Vagina (tissue), 2 donors: ENCODE measurements around the gene ISG20L2.

Source experiments
- POLR2A ChIP-seq, 2 donors: fragments of 450-650 bp; IDR thresholded peaks; one replicate each; pipeline ENCODE4 v1.6.1; 2017; ENCODE audit warnings: antibody characterized with exemption in 2 of 2, mild to moderate bottlenecking in 2 of 2, moderate library complexity in 2 of 2
- POLR2AphosphoS5 ChIP-seq, 2 donors: sonication (generic); formaldehyde crosslinking; IDR thresholded peaks; one replicate each; pipeline ENCODE4 v1.9.0; 2017; ENCODE audit warnings: antibody characterized with exemption in 2 of 2, mild to moderate bottlenecking in 2 of 2, low read depth in 1 of 2; ENCODE audit not compliant: insufficient read depth in 1 of 2
- TF ChIP-seq, protein P1 (sequence below), 3 experiments: fragments of 450-650 bp in 2 of 3; fragments of 200-600 bp in 1 of 3; sonication (generic) in 1 of 3; IDR thresholded peaks; one replicate each; pipeline ENCODE4 v1.5.1; 2017 to 2019; ENCODE audit warnings: antibody characterized with exemption in 3 of 3, mild to moderate bottlenecking in 2 of 3, moderate library complexity in 2 of 3

DNA sequence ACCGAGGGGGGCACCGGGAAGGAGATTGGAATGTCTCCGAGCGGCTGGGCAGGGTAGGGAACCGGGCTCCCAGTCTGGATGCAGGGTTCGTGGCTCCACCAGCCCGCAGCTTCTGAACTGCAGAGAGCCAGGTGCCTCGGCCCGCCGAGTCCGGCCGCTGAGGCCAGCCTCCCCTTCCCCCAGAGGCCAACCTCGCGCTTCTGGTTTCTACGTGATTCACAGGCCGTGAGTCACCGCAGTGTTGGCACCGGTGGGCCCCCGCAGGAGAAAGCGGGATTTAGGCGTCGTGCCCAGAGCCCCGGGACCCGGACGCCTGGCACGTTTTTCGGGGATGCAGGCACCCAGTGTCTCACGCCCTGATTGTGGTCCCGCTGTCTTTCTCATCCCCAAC lies 23.6 kb downstream of the ISG20L2 start:
- TF ChIP-seq, protein P1, sequence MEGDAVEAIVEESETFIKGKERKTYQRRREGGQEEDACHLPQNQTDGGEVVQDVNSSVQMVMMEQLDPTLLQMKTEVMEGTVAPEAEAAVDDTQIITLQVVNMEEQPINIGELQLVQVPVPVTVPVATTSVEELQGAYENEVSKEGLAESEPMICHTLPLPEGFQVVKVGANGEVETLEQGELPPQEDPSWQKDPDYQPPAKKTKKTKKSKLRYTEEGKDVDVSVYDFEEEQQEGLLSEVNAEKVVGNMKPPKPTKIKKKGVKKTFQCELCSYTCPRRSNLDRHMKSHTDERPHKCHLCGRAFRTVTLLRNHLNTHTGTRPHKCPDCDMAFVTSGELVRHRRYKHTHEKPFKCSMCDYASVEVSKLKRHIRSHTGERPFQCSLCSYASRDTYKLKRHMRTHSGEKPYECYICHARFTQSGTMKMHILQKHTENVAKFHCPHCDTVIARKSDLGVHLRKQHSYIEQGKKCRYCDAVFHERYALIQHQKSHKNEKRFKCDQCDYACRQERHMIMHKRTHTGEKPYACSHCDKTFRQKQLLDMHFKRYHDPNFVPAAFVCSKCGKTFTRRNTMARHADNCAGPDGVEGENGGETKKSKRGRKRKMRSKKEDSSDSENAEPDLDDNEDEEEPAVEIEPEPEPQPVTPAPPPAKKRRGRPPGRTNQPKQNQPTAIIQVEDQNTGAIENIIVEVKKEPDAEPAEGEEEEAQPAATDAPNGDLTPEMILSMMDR (IDR thresholded peaks at IDR 0.05) = no peak
- TF ChIP-seq POLR2A (IDR thresholded peaks at IDR 0.05) (no peak), POLR2AphosphoS5 (IDR thresholded peaks at IDR 0.05; ENCODE audit: insufficient read depth in 1 of 2, low read depth in 1 of 2) (peak in 1 of 2 donors; percentile 78)
